GM06990 (cell line): ENCODE results near the gene ZNF516.
A peak's percentile ranks its signal among the peaks of the same experiment; 100 is the strongest.

ENCODE experiments used
- DNase-seq: peaks from one replicate; pipeline ENCODE4 v3.0.0-alpha.2; 2011; ENCODE audit not compliant: insufficient read length; ENCODE audit errors: extremely low read depth
- H3K27me3 ChIP-seq: replicated peaks from 2 replicates; pipeline ENCODE4 v1.6.0; 2011; ENCODE audit warnings: low read length; ENCODE audit not compliant: control insufficient read depth, insufficient read depth
- H3K36me3 ChIP-seq: 2 replicates; pipeline ENCODE4 v1.5.1; 2011; ENCODE audit warnings: low read length; ENCODE audit not compliant: control insufficient read depth, insufficient read depth
- H3K4me3 ChIP-seq: replicated peaks from 2 replicates; pipeline ENCODE4 v1.5.1; 2011; ENCODE audit warnings: low read depth, mild to moderate bottlenecking, control low read depth, low read length
- TF ChIP-seq, protein P1 (sequence below): IDR thresholded peaks from 2 replicates; pipeline ENCODE4 v1.5.1; 2011; ENCODE audit warnings: low read length, control low read depth, mild to moderate bottlenecking, inconsistent platforms; ENCODE audit not compliant: insufficient read depth, poor library complexity, severe bottlenecking

The ZNF516 gene

DNA sequence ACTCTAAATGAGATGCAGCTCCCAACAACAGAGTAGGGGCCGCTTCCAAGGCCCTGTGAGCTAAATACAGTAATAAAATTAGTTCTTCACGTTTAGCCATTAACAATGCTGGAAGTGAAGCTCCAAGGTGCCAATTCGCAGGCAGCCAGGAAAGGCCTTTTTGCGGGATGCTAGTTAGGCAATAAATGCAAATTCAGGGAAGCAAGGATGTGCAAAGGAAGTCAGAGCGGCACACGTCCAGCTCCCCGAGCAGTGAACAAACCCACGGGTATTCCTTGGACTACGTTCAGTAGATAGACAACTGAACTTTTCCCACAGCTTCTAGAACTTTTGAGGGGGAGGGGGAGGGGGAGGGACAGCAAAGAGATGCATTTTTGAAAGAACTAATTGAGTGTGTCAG lies 6.9 kb downstream of the ZNF516 start:
- DNase-seq: no peak
- no peak overlapping the region for H3K4me3 ChIP-seq
- TF ChIP-seq, protein P1, sequence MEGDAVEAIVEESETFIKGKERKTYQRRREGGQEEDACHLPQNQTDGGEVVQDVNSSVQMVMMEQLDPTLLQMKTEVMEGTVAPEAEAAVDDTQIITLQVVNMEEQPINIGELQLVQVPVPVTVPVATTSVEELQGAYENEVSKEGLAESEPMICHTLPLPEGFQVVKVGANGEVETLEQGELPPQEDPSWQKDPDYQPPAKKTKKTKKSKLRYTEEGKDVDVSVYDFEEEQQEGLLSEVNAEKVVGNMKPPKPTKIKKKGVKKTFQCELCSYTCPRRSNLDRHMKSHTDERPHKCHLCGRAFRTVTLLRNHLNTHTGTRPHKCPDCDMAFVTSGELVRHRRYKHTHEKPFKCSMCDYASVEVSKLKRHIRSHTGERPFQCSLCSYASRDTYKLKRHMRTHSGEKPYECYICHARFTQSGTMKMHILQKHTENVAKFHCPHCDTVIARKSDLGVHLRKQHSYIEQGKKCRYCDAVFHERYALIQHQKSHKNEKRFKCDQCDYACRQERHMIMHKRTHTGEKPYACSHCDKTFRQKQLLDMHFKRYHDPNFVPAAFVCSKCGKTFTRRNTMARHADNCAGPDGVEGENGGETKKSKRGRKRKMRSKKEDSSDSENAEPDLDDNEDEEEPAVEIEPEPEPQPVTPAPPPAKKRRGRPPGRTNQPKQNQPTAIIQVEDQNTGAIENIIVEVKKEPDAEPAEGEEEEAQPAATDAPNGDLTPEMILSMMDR: no peak

DNA sequence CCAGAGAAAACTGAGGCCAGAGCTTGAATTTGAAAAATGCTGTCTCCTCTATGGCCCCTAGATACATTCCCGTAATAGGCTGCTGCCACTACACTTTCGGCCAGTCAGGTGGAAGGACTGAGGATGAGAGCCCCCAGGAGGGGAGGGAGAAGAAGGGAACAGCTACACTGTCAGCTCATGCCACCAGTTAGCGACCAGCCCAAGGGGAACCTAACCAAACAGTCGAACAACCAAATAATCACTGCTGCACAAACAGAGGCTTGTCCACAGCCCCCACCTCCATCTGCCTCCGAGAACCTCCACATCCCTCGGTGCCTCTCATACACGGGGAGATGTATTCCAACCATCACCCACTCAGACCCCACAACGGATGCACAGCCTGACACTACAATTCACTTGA lies 7.3 kb downstream of the ZNF516 start:
- no peaks in the 10 kb centered on the region for H3K36me3 ChIP-seq
- H3K27me3 ChIP-seq: no peaks in the 10 kb centered on the region
- TF ChIP-seq, protein P1: no peak
- no peak for DNase-seq
- no peak overlapping the region for H3K4me3 ChIP-seq

More for the DNA sequence above, 6.9 kb downstream of the ZNF516 start:
- no peaks in the 10 kb centered on the region for H3K36me3 ChIP-seq
- H3K27me3 ChIP-seq: no peaks in the 10 kb centered on the region

DNA sequence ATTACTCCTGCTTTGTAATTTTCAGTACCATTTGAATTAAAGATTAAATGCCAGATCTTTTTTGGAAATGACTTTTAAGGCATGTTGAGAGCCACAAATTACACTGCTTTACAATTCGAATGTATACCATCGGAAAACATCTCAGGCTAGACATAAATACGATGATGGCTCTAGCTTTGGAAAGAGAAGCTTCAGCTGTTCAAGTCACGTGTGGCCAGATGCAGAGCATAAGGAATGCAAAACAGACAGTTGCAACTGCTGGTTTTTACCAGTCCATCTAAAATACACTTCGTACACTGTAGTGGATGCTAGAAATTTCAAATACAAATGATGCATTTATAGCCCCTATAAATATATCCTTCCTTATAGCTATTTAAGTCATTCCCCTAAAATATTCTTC lies 8.0 kb downstream of the ZNF516 start:
- TF ChIP-seq, protein P1: no peak
- Histone ChIP-seq H3K27me3 (no peaks in the 10 kb centered on the region), H3K4me3 (no peak overlapping the region), H3K36me3 (no peaks in the 10 kb centered on the region)
- DNase-seq: no peak

DNA sequence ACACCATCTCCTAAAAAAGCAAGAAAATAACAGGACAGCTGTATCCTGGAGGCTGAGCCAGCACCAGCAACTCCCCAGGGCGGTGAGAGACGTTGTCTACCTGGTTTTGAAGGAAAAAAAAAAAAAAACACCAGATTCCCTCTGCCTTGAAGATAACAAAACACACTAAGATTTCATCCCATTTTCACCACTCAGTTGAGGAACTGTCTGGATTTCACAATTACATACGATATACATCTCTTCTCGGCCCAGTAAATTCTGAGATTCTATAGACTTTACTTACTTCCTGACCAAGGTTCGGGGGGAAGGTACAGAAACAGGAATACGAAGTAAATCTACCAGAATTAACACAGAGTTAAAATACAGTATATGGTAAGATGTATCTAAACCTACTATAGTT lies 8.5 kb downstream of the ZNF516 start:
- Histone ChIP-seq H3K27me3 (no peaks in the 10 kb centered on the region), H3K36me3 (no peaks in the 10 kb centered on the region), H3K4me3 (no peak overlapping the region)
- TF ChIP-seq, protein P1: no peak
- DNase-seq: no peak

DNA sequence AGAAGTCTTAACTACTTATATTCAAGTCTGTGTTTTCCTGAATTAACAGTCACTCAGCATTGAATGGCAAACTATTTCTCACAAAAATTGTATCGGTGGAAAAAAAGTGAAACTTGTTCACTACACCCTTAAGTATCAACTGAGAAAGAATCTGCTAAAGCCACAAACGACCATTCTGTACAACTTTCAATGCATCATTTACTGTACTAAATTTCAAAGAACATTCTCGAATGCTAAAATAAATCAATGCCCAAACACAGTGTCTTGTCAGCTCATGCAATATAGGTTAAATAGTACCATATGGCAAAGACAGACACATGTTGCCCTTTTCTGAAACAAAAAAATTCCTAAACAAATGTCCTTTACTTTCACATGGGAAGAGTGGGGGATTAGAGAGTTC lies 9.0 kb downstream of the ZNF516 start:
- no peaks in the 10 kb centered on the region for H3K27me3 ChIP-seq
- TF ChIP-seq, protein P1: no peak
- no peaks in the 10 kb centered on the region for H3K36me3 ChIP-seq
- DNase-seq: no peak
- peak overlapping the region; percentile 31 for H3K4me3 ChIP-seq

DNA sequence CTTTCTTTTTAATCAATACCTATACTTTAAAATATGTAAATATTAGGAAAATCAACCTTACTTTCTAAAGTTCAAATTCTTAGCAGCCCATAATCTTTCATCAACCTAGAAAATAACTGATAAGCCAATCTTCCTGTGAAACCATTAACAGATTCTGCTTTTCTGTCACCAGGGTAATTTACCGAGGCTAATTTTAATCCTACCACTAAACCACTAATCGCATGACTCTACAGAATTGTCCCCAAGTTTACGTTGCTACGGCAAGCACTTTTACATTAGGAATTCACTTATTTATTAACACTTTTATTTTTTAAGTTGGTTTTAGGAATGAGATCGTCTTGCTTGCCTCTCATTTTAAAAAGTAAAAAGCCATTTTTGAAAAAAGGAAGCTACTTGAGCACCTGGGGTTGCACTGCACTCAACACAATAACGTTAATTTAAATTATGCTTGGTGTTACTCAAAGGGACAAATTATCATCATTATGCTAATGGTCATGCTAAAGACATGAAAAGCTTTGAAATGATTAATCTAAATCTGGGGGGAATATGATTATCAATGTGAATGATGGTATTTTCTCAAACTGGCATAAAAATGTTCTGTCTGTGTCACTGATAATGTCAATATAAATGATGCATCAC lies 10.2 kb downstream of the ZNF516 start:
- peak overlapping the region; percentile 35; the same call in 1 of the 2 replicates for H3K4me3 ChIP-seq
- no peaks in the 10 kb centered on the region; the same call in 1 of the 2 replicates for H3K36me3 ChIP-seq
- no peak for DNase-seq
- TF ChIP-seq, protein P1: no peak
- no peaks in the 10 kb centered on the region for H3K27me3 ChIP-seq
